Esophagus muscularis mucosa (tissue), 4 donors: ENCODE data around the gene CRYBA2. TPM values are rescaled to one million over a fixed set of nuclear protein-coding genes. Genes with fewer than 3 reads are reported as not detected.

ENCODE experiments used
- DNase-seq: peaks from one replicate; pipeline ENCODE4 v3.0.0-alpha.2; 2017; ENCODE audit errors: extremely low spot score
- H3K27ac ChIP-seq, 4 donors: fragments of 200-600 bp; sonication (generic); replicated peaks in 1 of 4; 1 replicate in 3 of 4; 2 replicates in 1 of 4; pipeline ENCODE4 v1.5.1; 2016 to 2019; ENCODE audit warnings: mild to moderate bottlenecking in 1 of 4
- H3K27me3 ChIP-seq, 4 donors: fragments of 200-600 bp; sonication (generic); one replicate each; pipeline versions ENCODE4 v1.5.1 to v1.6.0; 2016 to 2019
- H3K36me3 ChIP-seq, 4 donors: fragments of 200-600 bp; sonication (generic); one replicate each; pipeline ENCODE4 v1.5.1; 2016 to 2019
- H3K4me1 ChIP-seq, 4 donors: fragments of 200-600 bp; sonication (generic); one replicate each; pipeline ENCODE4 v1.5.1; 2016 to 2019
- H3K4me3 ChIP-seq, 4 donors: fragments of 200-600 bp; sonication (generic); 1 replicate in 2 of 4; 2 replicates in 2 of 4; pipeline ENCODE4 v1.5.1; 2016 to 2019; ENCODE audit warnings: mild to moderate bottlenecking in 4 of 4, moderate library complexity in 1 of 4
- H3K9me3 ChIP-seq, 4 donors: fragments of 200-600 bp; sonication (generic); 1 replicate in 3 of 4; 2 replicates in 1 of 4; pipeline ENCODE4 v1.5.1; 2016 to 2019
- EP300 ChIP-seq: sonication (generic); formaldehyde crosslinking; IDR thresholded peaks from one replicate; pipeline ENCODE4 v1.6.1; 2017; ENCODE audit warnings: antibody characterized with exemption
- POLR2A ChIP-seq: fragments of 450-650 bp; IDR thresholded peaks from one replicate; pipeline ENCODE4 v1.6.1; 2017; ENCODE audit warnings: antibody characterized with exemption, moderate library complexity, mild to moderate bottlenecking, low read depth
- POLR2AphosphoS5 ChIP-seq, 2 donors: sonication (generic); formaldehyde crosslinking; IDR thresholded peaks; one replicate each; pipeline ENCODE4 v1.6.1; 2017; ENCODE audit warnings: antibody characterized with exemption in 2 of 2
- WGBS: methylation state at CpG from one replicate; pipeline ENCODE4 v1.1.5; 2018; 5-methylcytosine and 5-hydroxymethylcytosine counted together
- intact Hi-C: fragments of 100-400 bp; cut with DNase I; formaldehyde crosslinking; loops from one replicate; pipeline ENCODE4 v1.15.1; 2023
- total RNA-seq, 4 donors: library from RNA; depleted of rRNA; stranded (reverse); fragments of >200 nt; gene quantifications; one replicate each; pipeline versions ENCODE4 v1.1.0 to v1.2.1, GENCODE V29; 2016
- TF ChIP-seq, protein P1 (sequence below), 3 experiments: fragments of 200-600 bp in 2 of 3; fragments of 450-650 bp in 1 of 3; sonication (generic) in 2 of 3; IDR thresholded peaks; one replicate each; pipeline ENCODE4 v1.5.1; 2017 to 2019; ENCODE audit warnings: antibody characterized with exemption in 3 of 3, mild to moderate bottlenecking in 2 of 3, moderate library complexity in 1 of 3

Gene CRYBA2
- total RNA-seq, 4 donors from 2014 or later, result not detected

DNA sequence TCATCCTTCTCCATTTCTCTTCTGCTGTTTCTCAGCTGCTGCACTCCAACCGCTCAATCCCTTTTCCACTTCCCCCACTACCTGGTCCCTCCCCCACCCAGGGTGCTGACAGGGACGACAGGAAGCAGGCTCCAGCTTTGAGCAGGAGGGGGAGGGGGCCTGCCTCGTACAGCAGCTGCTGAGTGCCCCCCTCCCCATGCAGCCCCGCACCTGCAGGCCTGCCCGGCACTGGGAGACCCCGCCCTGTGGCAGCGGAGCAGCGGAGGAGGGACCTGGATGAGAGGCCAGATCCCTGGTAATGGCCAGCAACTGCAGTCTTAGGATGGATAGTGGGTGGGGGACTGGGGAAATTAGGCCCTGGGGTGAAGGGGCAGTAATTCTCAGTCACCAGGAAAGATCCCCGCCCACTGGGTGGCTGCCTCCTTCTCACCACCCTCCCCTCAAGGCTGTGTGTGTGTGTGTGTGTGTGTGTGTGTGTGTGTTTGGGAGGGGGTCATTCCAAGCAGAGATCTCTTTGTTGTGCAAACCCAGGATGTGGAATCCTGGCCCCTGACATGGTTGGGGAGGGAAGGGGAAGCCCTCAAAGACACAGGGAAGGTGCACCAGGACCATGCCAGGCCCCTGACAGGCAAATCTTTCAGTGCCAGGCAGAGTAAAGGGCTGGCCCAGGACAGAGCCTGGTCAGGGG is 6.8 kb upstream of the CRYBA2 start:
- WGBS, result 14% methylated on average over 6 of the region's 9 CpGs
- intact Hi-C loops, result loop anchor here (10.0 kb wide), 1 partner anchor 155 kb away; no protein-coding TSS in a partner anchor
- TF ChIP-seq, protein P1, sequence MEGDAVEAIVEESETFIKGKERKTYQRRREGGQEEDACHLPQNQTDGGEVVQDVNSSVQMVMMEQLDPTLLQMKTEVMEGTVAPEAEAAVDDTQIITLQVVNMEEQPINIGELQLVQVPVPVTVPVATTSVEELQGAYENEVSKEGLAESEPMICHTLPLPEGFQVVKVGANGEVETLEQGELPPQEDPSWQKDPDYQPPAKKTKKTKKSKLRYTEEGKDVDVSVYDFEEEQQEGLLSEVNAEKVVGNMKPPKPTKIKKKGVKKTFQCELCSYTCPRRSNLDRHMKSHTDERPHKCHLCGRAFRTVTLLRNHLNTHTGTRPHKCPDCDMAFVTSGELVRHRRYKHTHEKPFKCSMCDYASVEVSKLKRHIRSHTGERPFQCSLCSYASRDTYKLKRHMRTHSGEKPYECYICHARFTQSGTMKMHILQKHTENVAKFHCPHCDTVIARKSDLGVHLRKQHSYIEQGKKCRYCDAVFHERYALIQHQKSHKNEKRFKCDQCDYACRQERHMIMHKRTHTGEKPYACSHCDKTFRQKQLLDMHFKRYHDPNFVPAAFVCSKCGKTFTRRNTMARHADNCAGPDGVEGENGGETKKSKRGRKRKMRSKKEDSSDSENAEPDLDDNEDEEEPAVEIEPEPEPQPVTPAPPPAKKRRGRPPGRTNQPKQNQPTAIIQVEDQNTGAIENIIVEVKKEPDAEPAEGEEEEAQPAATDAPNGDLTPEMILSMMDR (IDR thresholded peaks at IDR 0.05), result no peak
- TF ChIP-seq EP300 (no peak), POLR2AphosphoS5 (IDR thresholded peaks at IDR 0.05) (no peak), POLR2A (no peak)
- peaks cover 5 to 100% (median 58%) of the 10 kb centered on the region in 4 donors for H3K27me3 ChIP-seq
- H3K4me1 ChIP-seq, result peaks cover 31 to 36% (median 36%) of the 10 kb centered on the region in 4 donors
- no peaks in the 10 kb centered on the region for H3K9me3 ChIP-seq
- no peaks in the 10 kb centered on the region for H3K36me3 ChIP-seq
- H3K27ac ChIP-seq, result no peak overlapping the region
- no peak overlapping the region for H3K4me3 ChIP-seq
- no peak for DNase-seq

DNA sequence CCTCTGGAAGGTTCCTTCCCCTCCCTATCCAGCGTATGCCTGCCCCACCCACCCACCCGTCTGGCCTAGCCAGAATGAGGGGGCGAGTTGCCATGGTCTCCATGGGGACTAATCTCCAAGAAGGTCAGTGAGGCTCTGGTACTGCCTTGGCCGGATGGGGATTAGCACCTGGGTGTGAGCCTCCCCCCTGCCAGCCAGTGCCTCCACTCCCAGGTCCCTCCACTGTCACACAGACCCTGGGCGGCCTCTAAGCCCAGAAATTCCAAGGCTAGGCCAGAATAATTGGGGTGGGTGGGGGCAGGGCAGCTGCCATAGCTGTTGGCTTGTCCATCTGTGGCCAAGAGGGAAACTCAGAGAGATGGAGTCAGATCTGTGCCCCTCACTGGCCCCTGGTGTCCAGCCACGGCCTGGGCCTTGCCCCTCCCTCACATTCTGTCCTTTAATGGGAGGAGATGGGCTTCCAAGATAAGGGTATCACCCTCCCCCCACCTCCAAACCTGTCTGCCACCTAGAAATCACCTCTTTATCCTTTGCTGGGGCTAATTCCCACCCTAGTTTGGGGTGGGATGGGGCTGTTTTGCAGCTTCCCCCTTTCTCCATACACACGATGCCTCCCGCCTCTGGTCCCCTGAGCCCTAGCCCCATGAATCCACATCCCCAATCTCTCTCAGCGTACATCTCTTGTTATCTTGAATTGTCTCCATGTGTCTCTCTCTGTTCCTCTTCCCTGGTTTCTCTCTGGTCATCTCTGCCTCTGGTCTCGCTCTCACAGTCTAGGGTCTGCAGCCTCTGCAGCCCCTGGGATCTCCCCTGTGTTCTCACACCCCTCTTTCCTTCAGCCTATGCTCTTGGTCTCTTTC is 6.0 kb upstream of the CRYBA2 start:
- 50% methylated on average over 8 of the region's 10 CpGs for WGBS
- Histone ChIP-seq H3K36me3 (no peaks in the 10 kb centered on the region), H3K4me1 (peaks cover 31 to 38% (median 36%) of the 10 kb centered on the region in 4 donors), H3K27me3 (peaks cover 5 to 100% (median 63%) of the 10 kb centered on the region in 4 donors), H3K9me3 (no peaks in the 10 kb centered on the region), H3K27ac (no peak overlapping the region), H3K4me3 (no peak overlapping the region)
- no peak for DNase-seq
- intact Hi-C loops, result loop anchor here (10.0 kb wide), 1 partner anchor 156 kb away; no protein-coding TSS in a partner anchor
- no peak for TF ChIP-seq EP300
- TF ChIP-seq, protein P1 (IDR thresholded peaks at IDR 0.05), result no peak
- TF ChIP-seq POLR2A, result no peak
- TF ChIP-seq POLR2AphosphoS5 (IDR thresholded peaks at IDR 0.05), result no peak

DNA sequence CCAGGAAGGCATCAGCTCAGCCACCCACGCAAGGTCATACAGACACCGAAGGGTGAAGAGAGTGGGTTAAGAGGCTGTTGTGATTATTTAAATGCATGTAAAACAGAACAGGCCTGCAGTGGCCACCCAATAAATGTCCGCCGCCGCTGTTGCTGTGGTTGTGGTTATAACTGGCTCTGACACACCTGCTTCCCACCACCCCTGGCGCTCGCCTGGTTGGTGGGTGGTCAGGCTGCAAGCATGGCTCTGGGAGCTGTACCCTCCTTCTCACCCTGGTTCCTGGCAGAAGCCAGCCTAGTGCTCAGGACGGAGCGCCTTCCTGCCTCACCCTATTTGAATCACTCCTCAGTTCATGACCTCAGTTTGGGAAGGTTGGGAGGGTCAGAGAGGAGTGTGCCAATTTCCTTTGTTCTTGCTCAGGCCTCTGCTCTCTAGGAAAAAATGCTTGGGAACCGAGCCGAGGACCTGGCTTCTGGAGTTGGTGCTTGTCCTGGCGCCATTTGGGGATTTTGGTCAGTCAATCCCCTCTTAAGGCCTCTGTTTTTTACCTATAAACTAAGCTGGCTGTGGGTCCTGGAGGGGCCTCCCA is 5.3 kb upstream of the CRYBA2 start:
- intact Hi-C loops, result loop anchor here (10.0 kb wide), 1 partner anchor 156 kb away; no protein-coding TSS in a partner anchor
- H3K27ac ChIP-seq, result no peak overlapping the region
- no peak for DNase-seq
- peaks cover 37 to 45% (median 43%) of the 10 kb centered on the region in 4 donors for H3K4me1 ChIP-seq
- TF ChIP-seq POLR2AphosphoS5 (IDR thresholded peaks at IDR 0.05), result no peak
- TF ChIP-seq, protein P1 (IDR thresholded peaks at IDR 0.05), result no peak
- no peak for TF ChIP-seq POLR2A
- TF ChIP-seq EP300, result no peak
- H3K36me3 ChIP-seq, result no peaks in the 10 kb centered on the region
- 82% methylated on average over 12 of the region's 12 CpGs for WGBS
- no peak overlapping the region for H3K4me3 ChIP-seq
- H3K27me3 ChIP-seq, result peaks cover 5 to 100% (median 64%) of the 10 kb centered on the region in 4 donors
- H3K9me3 ChIP-seq, result no peaks in the 10 kb centered on the region

DNA sequence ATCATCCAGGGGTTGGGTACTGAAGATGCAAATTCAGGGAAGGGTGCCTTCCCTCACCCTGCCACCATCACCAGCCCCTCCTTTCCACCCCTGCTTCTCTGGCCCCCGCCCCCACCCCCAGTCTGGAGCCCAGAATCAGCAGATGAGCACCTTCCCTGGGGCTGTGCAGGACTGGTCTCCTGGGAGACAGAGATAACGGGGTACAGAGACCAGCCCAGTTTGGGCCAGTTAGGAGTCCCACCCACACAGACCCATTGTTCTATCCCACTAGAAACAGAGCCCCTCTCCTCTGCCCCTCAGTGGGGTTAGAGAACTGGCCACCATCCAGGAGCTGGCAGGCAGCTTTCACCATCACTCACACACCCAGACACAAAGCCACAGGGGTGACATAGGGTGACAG is 4.5 kb upstream of the CRYBA2 start:
- no peak overlapping the region for H3K4me3 ChIP-seq
- H3K27ac ChIP-seq, result no peak overlapping the region
- H3K27me3 ChIP-seq, result peaks cover 5 to 100% (median 64%) of the 10 kb centered on the region in 4 donors
- no peaks in the 10 kb centered on the region for H3K36me3 ChIP-seq
- 73% methylated on average over 2 of the region's 2 CpGs for WGBS
- no peak for DNase-seq
- H3K4me1 ChIP-seq, result peaks cover 39 to 46% (median 46%) of the 10 kb centered on the region in 4 donors
- H3K9me3 ChIP-seq, result no peaks in the 10 kb centered on the region
- TF ChIP-seq POLR2A (no peak), EP300 (no peak), POLR2AphosphoS5 (IDR thresholded peaks at IDR 0.05) (no peak)
- TF ChIP-seq, protein P1 (IDR thresholded peaks at IDR 0.05), result no peak
- intact Hi-C loops, result loop anchor here (10.0 kb wide), 1 partner anchor 157 kb away; no protein-coding TSS in a partner anchor
